GM12872 (cell line): ENCODE measurements around the gene OR6Q1.

Experiments
- TF ChIP-seq, protein P1 (sequence below): IDR thresholded peaks from 3 replicates; pipeline ENCODE4 v1.5.1; 2011; ENCODE audit warnings: low read depth, mild to moderate bottlenecking, low read length, moderate library complexity; ENCODE audit not compliant: insufficient read depth

Gene OR6Q1

DNA sequence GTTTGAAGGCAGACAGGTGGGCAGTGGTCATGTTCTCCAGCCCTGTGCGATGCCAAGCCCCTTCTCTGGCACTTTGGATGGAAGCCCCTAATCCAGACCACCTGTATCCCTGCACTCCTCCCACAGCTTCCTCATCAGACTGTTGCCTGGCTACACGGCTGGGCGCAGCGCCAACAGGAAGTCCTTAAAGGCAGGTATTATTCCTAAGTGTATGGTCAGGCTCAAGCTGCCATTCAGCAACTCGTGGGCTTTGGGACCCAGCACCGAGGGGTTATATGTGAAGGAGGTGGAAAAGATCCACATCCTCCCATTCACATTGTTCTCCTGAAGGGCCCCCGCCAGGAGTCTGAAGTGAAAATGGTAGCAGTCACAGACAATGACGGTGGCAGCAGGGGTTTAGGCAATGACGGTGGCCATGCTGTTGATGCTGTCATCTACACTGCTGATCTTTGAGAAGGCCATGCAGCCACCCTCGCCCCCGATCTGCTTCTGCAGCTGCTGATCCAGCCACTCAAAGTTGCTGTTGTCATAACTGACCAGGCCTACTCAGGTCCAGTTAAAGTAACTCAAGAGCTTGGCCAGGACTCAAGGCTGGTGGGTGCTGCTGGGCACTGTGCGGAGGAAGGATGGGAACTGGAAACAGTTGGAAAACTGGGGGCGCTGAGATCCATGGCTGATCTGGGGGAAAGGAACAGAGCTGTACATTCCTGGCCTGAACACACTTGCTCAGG is 27.7 kb downstream of the OR6Q1 start:
- TF ChIP-seq, protein P1, sequence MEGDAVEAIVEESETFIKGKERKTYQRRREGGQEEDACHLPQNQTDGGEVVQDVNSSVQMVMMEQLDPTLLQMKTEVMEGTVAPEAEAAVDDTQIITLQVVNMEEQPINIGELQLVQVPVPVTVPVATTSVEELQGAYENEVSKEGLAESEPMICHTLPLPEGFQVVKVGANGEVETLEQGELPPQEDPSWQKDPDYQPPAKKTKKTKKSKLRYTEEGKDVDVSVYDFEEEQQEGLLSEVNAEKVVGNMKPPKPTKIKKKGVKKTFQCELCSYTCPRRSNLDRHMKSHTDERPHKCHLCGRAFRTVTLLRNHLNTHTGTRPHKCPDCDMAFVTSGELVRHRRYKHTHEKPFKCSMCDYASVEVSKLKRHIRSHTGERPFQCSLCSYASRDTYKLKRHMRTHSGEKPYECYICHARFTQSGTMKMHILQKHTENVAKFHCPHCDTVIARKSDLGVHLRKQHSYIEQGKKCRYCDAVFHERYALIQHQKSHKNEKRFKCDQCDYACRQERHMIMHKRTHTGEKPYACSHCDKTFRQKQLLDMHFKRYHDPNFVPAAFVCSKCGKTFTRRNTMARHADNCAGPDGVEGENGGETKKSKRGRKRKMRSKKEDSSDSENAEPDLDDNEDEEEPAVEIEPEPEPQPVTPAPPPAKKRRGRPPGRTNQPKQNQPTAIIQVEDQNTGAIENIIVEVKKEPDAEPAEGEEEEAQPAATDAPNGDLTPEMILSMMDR = no peak

DNA sequence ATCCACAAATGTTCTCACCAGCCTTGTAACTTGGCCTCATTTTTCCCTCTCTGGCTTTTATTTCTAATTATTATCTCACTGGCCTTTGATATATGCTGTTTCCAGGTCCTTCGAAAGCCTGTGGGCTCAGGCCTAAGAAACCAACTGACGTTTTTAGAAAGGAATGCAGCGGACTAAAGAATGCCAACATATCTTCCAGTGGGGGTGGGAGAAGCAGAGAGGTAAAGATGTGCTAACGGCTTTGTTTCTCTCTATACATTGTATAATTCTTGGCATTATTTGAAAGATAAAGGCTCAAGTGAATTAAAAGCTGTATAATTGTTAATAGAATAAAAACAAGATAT is 28.2 kb downstream of the OR6Q1 start:
- TF ChIP-seq, protein P1 = no peak

DNA sequence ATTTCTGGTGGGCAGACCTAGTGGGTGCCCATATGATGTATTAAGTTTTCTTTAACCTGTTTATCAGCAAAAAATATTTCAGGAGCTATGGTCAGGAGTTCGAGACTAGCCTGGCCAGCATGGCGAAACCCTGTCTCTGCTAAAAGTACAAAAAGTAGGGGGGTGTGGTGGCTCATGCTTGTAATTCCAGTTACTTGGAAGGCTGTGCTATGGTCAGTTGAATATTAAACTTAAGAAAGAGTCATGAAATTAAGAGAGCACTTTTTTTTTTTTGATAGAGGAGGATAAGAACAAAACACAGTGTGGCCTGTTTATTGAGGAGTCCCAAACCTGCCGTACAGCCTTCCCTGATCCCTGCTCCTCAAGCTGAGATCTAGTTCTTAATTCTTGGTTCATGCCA is 29.8 kb downstream of the OR6Q1 start:
- TF ChIP-seq, protein P1 = no peak

DNA sequence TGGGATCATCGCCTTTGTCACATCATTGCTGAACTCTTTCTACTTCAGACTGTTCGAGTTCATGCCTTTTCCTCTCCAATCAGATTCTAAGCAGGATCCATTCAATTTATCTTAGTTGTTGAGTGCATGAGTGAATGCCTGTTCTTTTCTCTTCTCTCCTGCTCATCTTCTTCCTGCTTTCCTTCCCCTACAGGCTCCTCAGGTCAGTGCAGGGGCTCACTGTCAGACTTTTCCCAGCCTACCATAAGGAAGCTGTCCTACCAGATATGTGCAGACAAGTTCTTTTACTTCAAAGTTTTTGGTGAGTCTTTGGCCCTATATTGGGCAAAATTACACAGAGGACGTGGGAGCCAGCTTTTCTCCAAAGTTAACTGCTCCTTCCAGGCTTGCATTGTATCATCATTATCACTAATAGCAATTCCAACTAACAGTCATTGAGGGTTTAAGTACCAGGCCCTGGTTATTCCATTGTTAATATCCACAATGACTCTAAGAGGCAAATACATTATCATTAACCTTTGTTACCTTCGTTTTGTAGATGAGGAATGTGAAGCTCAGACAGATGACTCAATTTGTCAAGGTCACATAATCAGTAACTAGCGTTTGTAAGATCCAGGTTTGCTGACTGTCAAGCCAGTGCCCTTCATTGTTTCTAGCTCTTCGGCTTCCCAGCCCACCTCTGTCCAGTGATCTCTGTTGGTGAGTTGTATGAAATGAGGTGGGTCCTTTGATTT is 30.4 kb downstream of the OR6Q1 start:
- TF ChIP-seq, protein P1 = peak; percentile 10; the same call in 1 of the 3 replicates

DNA sequence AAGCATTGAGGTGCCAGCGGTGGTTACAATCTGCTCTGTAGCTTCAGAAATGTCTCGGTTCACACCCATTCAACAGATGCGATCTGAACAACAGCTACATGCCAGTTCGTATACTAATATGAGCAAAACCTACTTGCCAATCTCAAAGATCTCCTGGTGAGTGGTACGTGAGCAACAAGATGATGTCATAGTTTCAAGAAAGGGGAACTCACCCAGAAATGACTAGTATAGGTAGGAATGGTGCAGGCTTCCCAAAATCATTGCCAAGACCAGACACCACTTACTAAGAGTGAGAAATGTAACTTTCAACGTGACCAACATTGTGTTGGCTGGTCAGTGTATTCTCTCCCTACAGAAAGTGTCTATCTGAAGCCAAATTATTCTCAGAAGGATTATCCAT is 31.1 kb downstream of the OR6Q1 start:
- TF ChIP-seq, protein P1 = no peak

DNA sequence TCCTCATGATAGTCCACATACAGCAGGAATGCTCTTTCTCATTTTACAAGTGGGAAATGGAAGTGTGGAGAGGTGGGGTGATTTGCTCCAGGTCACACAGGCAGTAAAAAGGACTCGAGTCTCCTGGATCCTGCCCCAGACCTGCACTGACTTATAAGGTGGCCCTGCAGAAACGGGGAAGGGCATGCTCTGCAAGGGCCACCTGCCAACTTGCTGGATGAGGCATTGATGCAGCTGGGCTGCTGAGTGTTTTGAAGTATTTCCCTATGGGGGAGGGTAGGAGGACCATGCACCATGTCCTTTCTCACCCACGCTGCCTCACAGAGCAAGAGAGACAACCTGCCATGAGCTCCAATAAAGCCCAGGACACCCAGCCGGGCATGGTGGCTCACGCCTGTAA is 36.9 kb downstream of the OR6Q1 start:
- TF ChIP-seq, protein P1 = no peak

DNA sequence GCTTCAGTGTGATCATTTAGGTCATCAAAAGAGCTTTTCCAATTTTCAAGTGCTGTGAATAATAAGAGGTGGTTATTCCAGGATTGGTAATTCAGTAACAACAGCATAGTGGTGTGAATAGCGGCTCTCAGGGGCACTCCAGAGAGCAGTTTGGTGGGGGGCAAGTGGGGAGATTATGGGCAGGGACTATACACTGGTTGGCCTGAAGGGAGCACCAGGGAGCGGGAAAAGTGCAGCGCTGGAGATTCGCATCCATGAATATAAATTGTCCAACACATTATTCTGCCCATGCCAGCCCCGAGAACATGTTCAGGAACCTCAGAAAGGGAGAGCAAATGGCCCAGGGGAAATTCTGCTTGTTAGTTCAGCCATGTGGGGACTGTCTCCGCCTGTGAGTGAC is 37.9 kb downstream of the OR6Q1 start:
- TF ChIP-seq, protein P1 = peak; percentile 21; the same call in 1 of the 3 replicates
